Measurements from ENCODE around the gene SPACDR.

SPACDR gene

DNA sequence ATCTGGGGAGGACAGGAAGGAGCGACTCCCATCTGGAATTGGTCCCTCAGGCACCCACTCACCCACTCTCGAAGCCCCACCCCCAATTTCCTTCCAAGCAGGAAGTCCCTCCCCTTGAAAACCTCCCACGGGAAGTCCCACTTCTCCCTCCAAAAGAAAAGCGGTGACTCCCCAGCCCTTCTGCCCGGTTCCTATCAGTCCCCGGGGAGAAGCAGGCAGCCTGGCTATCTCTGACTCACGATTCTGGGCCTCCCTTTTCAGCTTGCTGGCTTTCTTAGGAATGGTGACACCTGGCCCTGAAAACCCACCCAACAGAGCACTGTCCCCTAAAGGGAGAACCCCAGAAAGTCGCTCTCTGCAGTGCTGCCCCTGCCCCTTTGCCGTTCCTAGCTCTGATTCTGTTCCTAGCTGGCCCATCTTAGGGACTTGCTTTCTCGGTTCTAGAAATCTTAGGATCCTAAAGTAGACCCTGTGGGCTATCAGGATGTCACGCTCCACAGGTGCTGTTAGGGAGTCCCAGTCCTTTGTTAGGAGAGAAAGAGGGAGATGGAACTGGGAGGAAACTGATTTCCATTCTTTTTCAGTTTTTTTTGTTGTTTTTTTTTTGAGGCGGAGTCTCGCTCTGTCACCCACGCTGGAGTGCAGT is 8.9 kb upstream of the SPACDR start:
- no peak overlapping the region for H3K4me3 ChIP-seq (ENCODE audit: low read depth, low read length)
- H3K36me3 ChIP-seq (ENCODE audit: control insufficient read depth, insufficient read depth, low read length), result no peaks in the 10 kb centered on the region; the same call in 1 of the 2 replicates

DNA sequence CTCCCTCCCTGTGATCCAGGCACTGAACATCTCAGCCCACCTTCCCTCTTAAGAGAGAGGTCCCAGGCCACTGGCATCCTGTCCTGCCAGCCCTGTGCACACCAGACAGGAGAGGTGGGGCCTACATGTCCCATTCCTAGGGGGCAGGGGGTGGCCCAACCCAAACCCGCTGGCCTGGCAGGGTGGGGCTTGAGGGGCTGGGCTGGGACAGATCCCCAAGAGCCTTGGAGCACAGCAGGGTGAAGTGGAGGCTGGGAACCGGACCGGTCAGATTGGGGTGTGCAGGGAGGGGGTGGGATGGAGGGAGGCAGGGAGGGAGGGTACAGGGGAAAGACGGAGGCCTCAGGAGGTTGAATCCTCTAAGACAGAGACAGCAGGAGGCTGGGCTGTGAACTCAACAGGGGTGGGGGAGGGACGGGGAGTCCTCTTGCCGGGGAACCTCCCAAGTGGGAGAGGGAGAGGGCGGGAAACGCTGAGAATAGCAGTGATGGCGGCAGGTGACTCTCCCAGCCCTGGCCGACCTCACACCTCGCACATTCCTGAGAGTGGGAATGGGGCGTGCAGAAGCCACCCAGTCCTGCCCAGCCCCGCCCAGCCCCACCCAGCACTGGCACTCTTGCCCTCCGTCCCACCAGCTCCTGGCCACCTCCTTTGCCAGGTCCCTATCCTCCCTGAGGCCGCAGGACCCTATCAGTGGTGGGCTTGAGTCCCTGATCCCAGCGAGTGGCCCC is 8.2 kb upstream of the SPACDR start:
- no peaks in the 10 kb centered on the region for H3K9me3 ChIP-seq (ENCODE audit: control insufficient read depth, insufficient read depth, low read depth, low read length)
- H3K4me3 ChIP-seq (ENCODE audit: low read depth, low read length), result no peak overlapping the region; the same call in 1 of the 2 replicates
- H3K36me3 ChIP-seq (ENCODE audit: control insufficient read depth, insufficient read depth, low read length), result no peaks in the 10 kb centered on the region; the same call in 1 of the 2 replicates
- no peak overlapping the region for H3K9ac ChIP-seq (ENCODE audit: low read length)
- H3K27me3 ChIP-seq (ENCODE audit: control insufficient read depth, insufficient read depth, low read length), result no peaks in the 10 kb centered on the region
- H3K27ac ChIP-seq (ENCODE audit: low read depth, low read length), result no peak overlapping the region
- peaks cover 27% of the 10 kb centered on the region for H3K4me1 ChIP-seq (ENCODE audit: control insufficient read depth, insufficient read depth, low read length)

More for the DNA sequence above, 8.9 kb upstream of the SPACDR start:
- Histone ChIP-seq H3K9me3 (ENCODE audit: control insufficient read depth, insufficient read depth, low read depth, low read length) (no peaks in the 10 kb centered on the region), H3K4me1 (ENCODE audit: control insufficient read depth, insufficient read depth, low read length) (peaks cover 27% of the 10 kb centered on the region), H3K9ac (ENCODE audit: low read length) (no peak overlapping the region), H3K27me3 (ENCODE audit: control insufficient read depth, insufficient read depth, low read length) (no peaks in the 10 kb centered on the region), H3K27ac (ENCODE audit: low read depth, low read length) (no peak overlapping the region)

DNA sequence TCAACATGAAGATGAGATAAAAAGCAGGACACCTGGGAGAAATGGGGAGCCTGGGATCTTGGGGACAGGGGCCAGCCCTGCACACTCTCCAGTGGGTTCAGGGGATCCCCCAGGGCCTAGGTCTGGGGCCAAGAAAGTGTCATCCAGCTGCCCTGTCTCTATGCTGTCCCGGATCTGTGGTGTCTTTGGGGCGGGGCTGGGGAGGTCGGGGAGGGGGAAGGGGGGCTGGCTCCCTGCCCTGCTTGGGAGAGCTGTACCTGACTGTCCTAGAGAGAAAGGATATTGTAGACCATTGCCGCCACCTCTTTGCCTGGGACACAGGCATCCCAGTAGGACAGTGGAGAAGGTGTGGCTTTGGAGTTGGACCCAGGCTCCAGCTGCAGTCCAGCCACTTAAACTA is 7.0 kb upstream of the SPACDR start:
- Histone ChIP-seq H3K27ac (ENCODE audit: low read depth, low read length) (no peak overlapping the region), H3K9ac (ENCODE audit: low read length) (no peak overlapping the region), H3K36me3 (ENCODE audit: control insufficient read depth, insufficient read depth, low read length) (no peaks in the 10 kb centered on the region; the same call in 1 of the 2 replicates), H3K4me3 (ENCODE audit: low read depth, low read length) (no peak overlapping the region), H3K9me3 (ENCODE audit: control insufficient read depth, insufficient read depth, low read depth, low read length) (no peaks in the 10 kb centered on the region), H3K27me3 (ENCODE audit: control insufficient read depth, insufficient read depth, low read length) (no peaks in the 10 kb centered on the region), H3K4me1 (ENCODE audit: control insufficient read depth, insufficient read depth, low read length) (peaks cover 20% of the 10 kb centered on the region)

DNA sequence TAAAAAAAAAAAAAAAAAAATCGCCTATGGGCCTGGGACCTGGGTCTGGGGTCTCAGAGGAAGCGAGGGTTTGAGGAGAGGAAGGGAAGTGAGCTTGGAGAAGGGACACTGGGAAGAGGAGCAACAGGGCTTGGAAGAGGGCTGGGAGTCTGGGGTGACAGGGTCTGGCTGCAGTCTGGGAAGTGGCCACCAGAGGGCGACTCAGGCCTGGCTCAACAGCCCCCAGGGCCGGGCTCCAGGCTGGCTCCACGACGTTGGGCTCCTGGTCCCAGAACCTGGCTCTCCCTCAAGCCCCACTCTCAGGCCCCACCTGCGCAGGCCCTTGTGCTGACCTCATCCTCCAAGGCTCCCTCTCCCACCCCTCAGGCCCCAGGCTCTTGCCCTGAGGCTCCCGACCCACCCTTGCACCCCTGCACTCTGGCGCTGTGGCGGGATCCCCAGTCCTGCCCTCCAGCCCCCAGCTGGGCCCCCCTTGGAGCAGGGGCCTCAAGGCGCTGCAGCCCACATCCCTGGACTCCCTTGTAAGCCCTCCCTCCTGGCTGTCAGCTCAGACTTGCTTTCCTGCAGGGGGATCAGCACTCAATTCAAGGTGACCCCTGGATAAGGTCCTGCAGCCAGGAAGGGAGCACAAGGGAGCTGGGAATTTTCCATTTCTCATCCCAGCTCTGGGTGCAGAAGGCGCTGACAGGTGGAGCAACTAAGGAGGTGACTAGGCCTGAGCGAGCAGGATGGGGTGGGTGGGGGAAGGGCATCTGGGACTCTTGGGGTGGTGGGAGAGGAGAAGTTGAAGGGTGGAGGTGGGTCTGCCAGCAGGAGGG is 5.4 kb upstream of the SPACDR start:
- no peak overlapping the region for H3K4me3 ChIP-seq (ENCODE audit: low read depth, low read length)
- H3K9me3 ChIP-seq (ENCODE audit: control insufficient read depth, insufficient read depth, low read depth, low read length), result no peaks in the 10 kb centered on the region
- no peaks in the 10 kb centered on the region for H3K27me3 ChIP-seq (ENCODE audit: control insufficient read depth, insufficient read depth, low read length)
- H3K36me3 ChIP-seq (ENCODE audit: control insufficient read depth, insufficient read depth, low read length), result no peaks in the 10 kb centered on the region; the same call in 1 of the 2 replicates
- H3K27ac ChIP-seq (ENCODE audit: low read depth, low read length), result no peak overlapping the region
- H3K4me1 ChIP-seq (ENCODE audit: control insufficient read depth, insufficient read depth, low read length), result peaks cover 16% of the 10 kb centered on the region; the same call in 1 of the 2 replicates
- H3K9ac ChIP-seq (ENCODE audit: low read length), result no peak overlapping the region

DNA sequence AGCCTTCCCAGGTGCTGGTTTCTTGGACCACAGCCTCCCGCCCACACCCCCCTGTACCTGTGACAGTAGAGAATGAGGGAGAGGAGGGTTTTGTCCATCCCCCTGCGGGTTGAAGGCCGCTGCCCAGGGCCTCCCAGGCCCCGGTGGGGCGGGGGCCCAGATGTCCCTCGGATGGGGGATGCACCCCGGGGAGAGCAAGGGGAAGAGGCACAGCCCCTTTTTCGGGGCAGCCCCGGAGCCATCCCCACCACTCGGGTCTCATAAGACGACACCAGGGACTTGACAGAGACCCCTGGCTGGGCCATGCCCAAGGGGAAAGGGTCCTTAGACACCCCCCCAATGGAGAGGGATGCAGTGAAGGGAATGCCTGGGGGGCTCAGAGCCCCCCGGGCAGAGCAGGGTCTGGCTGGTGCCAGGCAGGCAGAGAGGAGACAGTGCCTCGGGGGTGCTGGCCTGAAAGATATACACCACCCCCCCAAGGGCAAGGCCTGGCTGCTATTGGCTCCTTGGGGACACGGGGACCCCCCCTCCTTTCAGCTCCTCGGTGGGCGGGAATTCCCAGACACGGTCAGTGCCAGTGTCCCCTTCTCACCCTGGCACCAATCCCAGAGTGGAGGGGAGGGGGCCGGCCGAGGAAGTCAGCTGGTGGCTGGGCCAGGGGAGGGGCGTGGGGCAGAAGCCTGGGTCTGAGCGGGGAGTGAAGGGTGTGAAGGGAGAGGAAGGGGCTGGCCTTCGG is 3.7 kb upstream of the SPACDR start:
- no peak overlapping the region for H3K9ac ChIP-seq (ENCODE audit: low read length)
- no peaks in the 10 kb centered on the region for H3K9me3 ChIP-seq (ENCODE audit: control insufficient read depth, insufficient read depth, low read depth, low read length)
- H3K27me3 ChIP-seq (ENCODE audit: control insufficient read depth, insufficient read depth, low read length), result no peaks in the 10 kb centered on the region
- no peaks in the 10 kb centered on the region for H3K36me3 ChIP-seq (ENCODE audit: control insufficient read depth, insufficient read depth, low read length)
- no peak overlapping the region for H3K27ac ChIP-seq (ENCODE audit: low read depth, low read length)
- H3K4me1 ChIP-seq (ENCODE audit: control insufficient read depth, insufficient read depth, low read length), result peaks cover 12% of the 10 kb centered on the region; the same call in 1 of the 2 replicates
- no peak overlapping the region for H3K4me3 ChIP-seq (ENCODE audit: low read depth, low read length)

DNA sequence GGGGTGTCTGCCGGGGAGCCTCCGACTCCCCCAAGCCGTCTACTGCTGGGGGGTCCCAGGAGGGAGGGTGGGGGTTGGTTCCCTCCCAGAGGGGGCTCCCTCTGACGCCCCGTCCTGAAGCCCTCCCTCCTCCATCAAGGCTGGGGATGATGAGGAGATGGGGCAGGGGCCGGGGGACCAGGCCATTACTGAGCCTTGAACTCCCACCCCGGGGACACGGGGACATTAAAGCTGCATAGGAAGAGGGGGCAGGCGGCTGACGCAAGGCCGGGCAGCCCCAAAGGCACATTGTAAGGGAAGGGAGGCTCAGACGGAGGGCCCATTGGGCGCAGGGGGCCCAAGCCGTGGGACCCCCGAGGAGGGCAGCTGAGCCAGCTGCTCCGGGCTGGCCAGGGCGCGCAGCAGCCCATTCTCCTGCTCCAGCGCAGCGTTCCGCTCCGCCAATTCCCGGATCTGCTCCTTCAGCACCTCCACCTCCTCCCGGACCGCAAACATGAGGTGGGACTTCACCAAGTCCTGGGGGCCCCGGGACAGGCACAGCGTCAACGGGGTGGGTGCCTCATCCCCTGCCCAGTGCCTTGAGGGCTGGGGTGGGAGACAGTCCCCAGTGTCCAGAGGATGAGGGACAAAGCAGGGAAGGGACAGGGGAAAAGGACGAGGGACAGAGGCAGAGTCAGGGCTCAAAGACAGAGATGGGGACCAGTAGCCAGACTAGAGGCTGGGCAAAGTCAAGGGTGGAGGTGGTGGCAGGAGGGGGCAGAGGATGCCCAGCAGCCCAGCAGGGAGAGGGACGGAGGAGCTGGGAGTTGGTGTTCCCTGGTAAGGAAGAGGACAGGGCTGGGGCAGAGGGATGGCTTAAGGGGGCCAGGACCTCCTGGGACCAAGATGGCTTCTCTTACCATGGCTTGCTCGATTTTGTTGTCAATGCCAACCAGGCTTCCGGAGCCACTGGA is 2.9 kb upstream of the SPACDR start:
- H3K4me1 ChIP-seq (ENCODE audit: control insufficient read depth, insufficient read depth, low read length), result peaks cover 7% of the 10 kb centered on the region; the same call in 1 of the 2 replicates
- H3K36me3 ChIP-seq (ENCODE audit: control insufficient read depth, insufficient read depth, low read length), result no peaks in the 10 kb centered on the region

DNA sequence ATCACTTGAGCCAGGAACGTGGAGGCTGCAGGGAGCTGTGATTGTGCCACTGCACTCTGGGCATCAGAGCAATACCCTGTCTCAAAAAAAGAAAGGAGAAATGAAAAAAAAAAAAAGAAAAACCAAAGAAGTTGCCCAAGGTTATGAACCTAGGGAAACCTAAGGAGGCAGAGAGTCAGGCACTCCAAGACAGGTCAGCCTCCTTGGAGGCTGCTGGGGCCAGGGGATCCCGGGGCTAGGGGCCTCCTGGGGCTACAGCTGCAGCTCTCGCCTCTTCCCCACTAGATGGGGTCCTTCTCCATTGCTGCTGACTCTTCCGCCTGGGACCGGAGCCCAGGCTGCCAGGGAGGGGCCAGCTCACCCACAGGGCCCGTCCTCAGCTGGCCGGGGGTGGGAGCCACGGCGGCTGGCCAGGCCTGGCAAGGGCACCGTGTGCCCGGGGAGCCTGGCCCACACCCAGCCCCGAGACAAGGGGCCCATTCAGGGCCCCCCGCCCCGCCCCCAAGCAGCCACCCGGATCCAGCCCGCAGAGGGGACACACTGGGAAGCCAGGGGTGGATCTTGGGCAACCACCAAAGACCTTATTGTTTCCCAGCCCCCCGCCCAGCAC is 1.7 kb upstream of the SPACDR start:
- Histone ChIP-seq H3K36me3 (ENCODE audit: control insufficient read depth, insufficient read depth, low read length) (no peaks in the 10 kb centered on the region), H3K9ac (ENCODE audit: low read length) (no peak overlapping the region), H3K4me3 (ENCODE audit: low read depth, low read length) (no peak overlapping the region), H3K9me3 (ENCODE audit: control insufficient read depth, insufficient read depth, low read depth, low read length) (no peaks in the 10 kb centered on the region), H3K27ac (ENCODE audit: low read depth, low read length) (no peak overlapping the region), H3K27me3 (ENCODE audit: control insufficient read depth, insufficient read depth, low read length) (no peaks in the 10 kb centered on the region), H3K4me1 (ENCODE audit: control insufficient read depth, insufficient read depth, low read length) (peaks cover 4% of the 10 kb centered on the region; the same call in 1 of the 2 replicates)

More for the DNA sequence above, 2.9 kb upstream of the SPACDR start:
- no peaks in the 10 kb centered on the region for H3K9me3 ChIP-seq (ENCODE audit: control insufficient read depth, insufficient read depth, low read depth, low read length)
- H3K4me3 ChIP-seq (ENCODE audit: low read depth, low read length), result no peak overlapping the region
- H3K27me3 ChIP-seq (ENCODE audit: control insufficient read depth, insufficient read depth, low read length), result no peaks in the 10 kb centered on the region
- no peak overlapping the region for H3K27ac ChIP-seq (ENCODE audit: low read depth, low read length)
- H3K9ac ChIP-seq (ENCODE audit: low read length), result no peak overlapping the region

DNA sequence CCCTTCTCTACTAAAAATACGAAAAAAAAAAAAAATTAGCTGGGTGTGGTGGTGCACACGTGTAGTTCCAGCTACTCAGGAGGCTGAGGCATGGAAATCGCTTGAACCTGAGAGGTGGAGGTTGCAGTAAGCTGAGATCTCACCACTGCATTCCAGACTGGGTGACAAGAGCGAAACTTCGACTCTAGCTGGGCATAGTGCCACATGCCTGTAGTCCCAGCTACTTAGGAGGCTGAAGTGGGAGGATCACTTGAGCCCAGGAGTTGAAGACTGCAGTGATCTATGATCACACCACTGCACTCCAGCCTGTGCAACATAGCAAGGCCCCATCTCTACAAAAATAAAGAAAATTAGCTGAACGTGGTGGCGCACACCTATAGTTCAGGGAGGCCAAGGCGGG is 1.2 kb upstream of the SPACDR start:
- H3K4me1 ChIP-seq (ENCODE audit: control insufficient read depth, insufficient read depth, low read length), result peaks cover 4% of the 10 kb centered on the region; the same call in 1 of the 2 replicates
- no peaks in the 10 kb centered on the region for H3K36me3 ChIP-seq (ENCODE audit: control insufficient read depth, insufficient read depth, low read length)
- H3K27me3 ChIP-seq (ENCODE audit: control insufficient read depth, insufficient read depth, low read length), result no peaks in the 10 kb centered on the region
- no peak overlapping the region for H3K27ac ChIP-seq (ENCODE audit: low read depth, low read length)
- no peak overlapping the region for H3K9ac ChIP-seq (ENCODE audit: low read length)
- H3K9me3 ChIP-seq (ENCODE audit: control insufficient read depth, insufficient read depth, low read depth, low read length), result no peaks in the 10 kb centered on the region
- no peak overlapping the region for H3K4me3 ChIP-seq (ENCODE audit: low read depth, low read length)

DNA sequence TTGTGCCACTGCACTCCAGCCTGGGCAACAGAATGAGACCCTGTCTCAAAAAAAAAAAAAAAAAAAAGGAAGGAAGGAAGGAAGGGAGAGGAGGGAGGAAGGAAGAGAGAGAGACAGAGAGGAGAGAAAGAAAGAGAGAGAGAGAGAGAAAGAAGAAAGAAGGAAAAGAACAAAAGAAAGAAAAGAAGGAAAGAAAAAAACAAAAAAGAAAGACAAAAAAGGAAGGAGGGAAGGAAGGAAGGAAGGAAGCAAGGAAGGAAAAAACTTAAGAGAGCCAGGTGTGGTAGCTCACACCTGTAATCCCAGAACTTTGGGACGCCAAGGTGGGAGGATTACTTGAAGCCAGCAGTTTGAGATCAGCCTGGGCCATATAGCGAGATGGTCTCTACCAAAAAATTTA is 731 bp upstream of the SPACDR start:
- Histone ChIP-seq H3K27ac (ENCODE audit: low read depth, low read length) (no peak overlapping the region), H3K36me3 (ENCODE audit: control insufficient read depth, insufficient read depth, low read length) (no peaks in the 10 kb centered on the region), H3K9ac (ENCODE audit: low read length) (no peak overlapping the region), H3K4me1 (ENCODE audit: control insufficient read depth, insufficient read depth, low read length) (peaks cover 4% of the 10 kb centered on the region; the same call in 1 of the 2 replicates), H3K9me3 (ENCODE audit: control insufficient read depth, insufficient read depth, low read depth, low read length) (no peaks in the 10 kb centered on the region), H3K27me3 (ENCODE audit: control insufficient read depth, insufficient read depth, low read length) (no peaks in the 10 kb centered on the region), H3K4me3 (ENCODE audit: low read depth, low read length) (no peak overlapping the region)

Measured in HUES6 (cell line).